Measurements from ENCODE around the gene SLC24A1. TPM values are rescaled to one million over a fixed set of nuclear protein-coding genes. Genes with fewer than 3 reads are reported as not detected.

The SLC24A1 gene
- total RNA-seq, 1 donor = 5.2 TPM

DNA sequence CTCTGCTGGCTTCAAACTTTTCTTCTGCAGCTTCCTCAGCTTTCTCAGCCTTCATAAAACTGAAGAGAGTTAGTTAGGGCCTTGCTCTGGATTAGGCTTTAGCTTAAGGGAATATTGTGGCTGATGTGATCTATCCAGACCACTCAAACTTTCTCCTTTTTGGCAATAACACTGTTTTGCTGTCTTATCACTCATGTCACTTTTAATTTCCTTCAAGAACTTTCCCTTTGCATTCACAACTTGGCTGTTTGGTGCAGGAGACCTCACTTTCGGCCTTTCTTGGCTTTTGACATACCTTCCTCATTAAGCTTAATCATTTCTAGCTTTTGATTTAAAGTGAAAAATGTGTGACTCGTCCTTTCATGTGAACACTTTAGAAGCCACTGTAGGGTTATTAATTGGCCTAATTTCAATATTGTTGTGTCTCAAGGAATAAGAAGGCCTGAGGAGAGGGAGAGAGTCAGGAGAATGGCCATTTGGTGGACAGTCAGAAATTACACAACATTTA, 60.7 kb downstream of the SLC24A1 start:
- H3K4me3 ChIP-seq (ENCODE audit: low read depth, low read length) = no peak overlapping the region
- TF ChIP-seq CTCF (IDR thresholded peaks at IDR 0.05; ENCODE audit: insufficient read depth, low read depth, low read length) = no peak
- no peak for DNase-seq (ENCODE audit: low read depth)

GRCh38 chr15:65688462-65688861, 66.7 kb downstream of the SLC24A1 start:
- DNase-seq (ENCODE audit: low read depth) = no peak
- TF ChIP-seq CTCF (IDR thresholded peaks at IDR 0.05; ENCODE audit: insufficient read depth, low read depth, low read length) = no peak
- H3K4me3 ChIP-seq (ENCODE audit: low read depth, low read length) = no peak overlapping the region

- no peak for TF ChIP-seq CTCF (IDR thresholded peaks at IDR 0.05; ENCODE audit: insufficient read depth, low read depth, low read length)
- no peak for DNase-seq (ENCODE audit: low read depth)
- no peak overlapping the region for H3K4me3 ChIP-seq (ENCODE audit: low read depth, low read length)
Observed at GRCh38 chr15:65690173-65690572, 68.4 kb downstream of the SLC24A1 start.

GRCh38 chr15:65690778-65691177, 69.0 kb downstream of the SLC24A1 start:
- no peak overlapping the region for H3K4me3 ChIP-seq (ENCODE audit: low read depth, low read length)
- peak; percentile 2 for DNase-seq (ENCODE audit: low read depth)
- no peak for TF ChIP-seq CTCF (IDR thresholded peaks at IDR 0.05; ENCODE audit: insufficient read depth, low read depth, low read length)

DNA sequence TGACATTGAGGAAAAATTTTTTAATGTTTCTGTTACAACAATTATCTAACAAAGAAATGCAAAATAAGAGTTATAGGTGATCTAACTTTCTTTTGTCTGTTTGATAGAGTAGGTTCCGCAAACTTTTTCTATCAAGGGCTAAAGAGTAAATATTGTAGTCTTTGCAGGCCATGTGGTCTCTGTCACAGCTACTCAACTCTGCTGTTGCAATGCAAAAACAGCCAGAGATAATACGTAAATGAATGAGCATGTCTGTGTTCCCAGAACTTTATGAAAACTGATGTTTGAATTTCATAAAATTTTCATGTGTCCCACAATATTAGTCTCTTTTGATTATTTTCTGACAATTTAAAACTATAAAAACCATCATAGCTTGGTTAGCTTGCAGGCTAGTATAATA, 73.3 kb downstream of the SLC24A1 start:
- no peak overlapping the region for H3K4me3 ChIP-seq (ENCODE audit: low read depth, low read length)
- peak; percentile 63 for DNase-seq (ENCODE audit: low read depth)
- no peak for TF ChIP-seq CTCF (IDR thresholded peaks at IDR 0.05; ENCODE audit: insufficient read depth, low read depth, low read length)

Small RNA genes within 50 kb of the gene (small RNA-seq; reads per million reads assigned to genes)
- gene SNORD13E = not detected

Other genes with a start within 250 kb of the SLC24A1 start
- under 0.01 TPM in 2 replicates for gene IGDCC3, start 243.9 kb upstream of the SLC24A1 start, total RNA-seq
- gene IGDCC4, start 199.0 kb upstream of the SLC24A1 start, total RNA-seq = 2.9 and 3.0 TPM in 2 replicates
- 41.6 and 49.2 TPM in 2 replicates for gene DPP8, start 104.2 kb upstream of the SLC24A1 start, total RNA-seq
- gene HACD3, start 91.5 kb upstream of the SLC24A1 start, total RNA-seq = 57.0 and 92.0 TPM in 2 replicates
- gene INTS14, start 10.8 kb upstream of the SLC24A1 start, total RNA-seq = 41.0 and 41.2 TPM in 2 replicates
- gene DENND4A, start 170.4 kb downstream of the SLC24A1 start, total RNA-seq = 20.0 and 37.6 TPM in 2 replicates
- 50.3 and 51.0 TPM in 2 replicates for gene RAB11A, start 247.6 kb downstream of the SLC24A1 start, total RNA-seq

All from fibroblast of villous mesenchyme (primary cell).